Activated naive CD4-positive, alpha-beta T cell treated with anti-CD3 and anti-CD28 coated beads, Interleukin-2, amount 50 U/mL, for 24 hours (primary cell): ENCODE results near the gene IQSEC2.

Experiments used
- H3K27ac Mint-ChIP-seq: one replicate; pipeline ENCODE4 v1.8.0; 2021; ENCODE audit warnings: mild to moderate bottlenecking, mixed read lengths
- H3K27me3 Mint-ChIP-seq: one replicate; pipeline ENCODE4 v1.8.0; 2021; ENCODE audit warnings: mixed read lengths
- H3K36me3 Mint-ChIP-seq: one replicate; pipeline ENCODE4 v1.8.0; 2021; ENCODE audit warnings: mixed read lengths
- H3K4me1 Mint-ChIP-seq: one replicate; pipeline ENCODE4 v1.8.0; 2021; ENCODE audit warnings: mixed read lengths
- H3K4me3 Mint-ChIP-seq: one replicate; pipeline ENCODE4 v1.8.0; 2021; ENCODE audit warnings: mild to moderate bottlenecking, mixed read lengths
- H3K9me3 Mint-ChIP-seq: one replicate; pipeline ENCODE4 v1.8.0; 2021; ENCODE audit warnings: mixed read lengths

Gene IQSEC2

DNA sequence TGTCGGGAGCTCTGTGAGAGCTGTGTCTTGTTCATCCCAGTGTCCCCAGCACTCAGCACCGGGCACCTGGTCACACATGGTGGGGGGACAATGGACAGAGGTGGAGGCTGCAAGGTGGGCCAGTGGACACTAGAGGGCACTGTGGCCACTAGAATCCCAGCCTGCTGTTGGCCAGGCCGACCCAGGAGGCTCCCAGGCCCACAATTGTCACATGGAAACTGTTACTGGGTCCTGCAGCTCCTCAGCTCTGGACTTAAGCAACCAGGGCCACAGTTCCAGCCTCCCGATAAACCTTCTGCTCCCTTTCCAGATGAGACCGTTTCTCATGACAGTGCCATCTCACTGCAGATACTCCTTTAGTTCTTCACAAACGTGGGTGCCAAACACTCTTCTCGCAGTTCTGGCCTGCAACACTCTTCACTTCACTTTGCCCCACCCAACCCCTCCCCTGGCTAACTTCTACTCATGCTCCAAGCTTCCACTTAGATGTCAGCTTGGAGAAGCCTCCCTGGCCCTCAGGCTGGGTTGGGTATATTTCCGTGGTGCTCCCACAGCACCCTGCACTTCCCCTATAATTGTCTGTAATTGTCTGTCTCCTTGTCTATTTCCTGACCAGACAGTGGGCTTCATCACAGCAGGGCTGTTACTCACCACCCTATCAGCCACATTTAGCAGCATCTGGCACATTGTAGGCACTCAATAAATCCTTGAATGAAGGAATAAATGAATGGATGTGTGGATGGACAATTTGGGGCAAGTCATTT is 3.5 kb upstream of the IQSEC2 start:
- no peak overlapping the region for H3K4me3 Mint-ChIP-seq
- no peak overlapping the region for H3K27ac Mint-ChIP-seq
- H3K36me3 Mint-ChIP-seq, result no peaks in the 10 kb centered on the region
- no peaks in the 10 kb centered on the region for H3K27me3 Mint-ChIP-seq
- no peaks in the 10 kb centered on the region for H3K9me3 Mint-ChIP-seq
- peaks cover 35% of the 10 kb centered on the region for H3K4me1 Mint-ChIP-seq

DNA sequence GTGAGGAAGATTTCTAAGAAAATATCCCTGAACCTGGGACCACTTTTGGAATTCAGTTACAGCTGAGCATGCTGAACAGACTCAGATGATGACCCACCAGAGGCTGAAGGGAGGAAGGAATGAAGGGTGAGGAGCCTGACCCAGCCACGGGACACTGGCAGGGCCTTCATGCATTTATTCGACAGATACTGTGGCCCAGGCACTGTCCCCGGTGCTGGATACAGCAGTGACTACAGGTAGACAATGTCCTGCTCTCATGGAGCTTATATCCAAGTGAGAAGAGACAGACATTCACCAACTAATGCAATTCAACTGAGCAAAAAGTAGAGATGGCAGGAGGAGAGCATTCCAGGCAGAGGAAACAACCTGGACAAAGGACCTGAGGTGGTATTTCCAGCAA is 2.2 kb upstream of the IQSEC2 start:
- H3K36me3 Mint-ChIP-seq, result no peaks in the 10 kb centered on the region
- H3K4me1 Mint-ChIP-seq, result peaks cover 29% of the 10 kb centered on the region

DNA sequence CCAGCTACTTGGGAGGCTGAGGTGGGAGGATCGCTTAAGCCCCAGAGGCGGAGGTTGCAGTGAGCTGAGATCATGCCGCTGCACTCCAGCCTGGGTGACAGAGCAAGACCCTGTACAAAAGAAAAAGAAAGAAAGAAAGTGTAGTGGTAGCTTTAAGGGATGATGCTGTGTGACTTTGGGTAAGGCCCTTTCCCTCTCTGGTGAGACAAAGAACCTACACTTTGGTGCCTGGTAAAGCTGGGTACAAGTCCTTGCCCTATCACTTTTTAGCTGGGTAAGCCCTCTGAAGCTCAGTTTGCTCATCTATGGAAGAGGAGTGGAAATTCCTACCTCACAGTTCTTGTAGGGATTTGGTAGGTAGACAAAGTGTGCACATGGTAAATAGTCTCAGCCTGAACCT is 1.7 kb upstream of the IQSEC2 start:
- no peak overlapping the region for H3K4me3 Mint-ChIP-seq
- peaks cover 24% of the 10 kb centered on the region for H3K4me1 Mint-ChIP-seq
- H3K27ac Mint-ChIP-seq, result no peak overlapping the region
- H3K9me3 Mint-ChIP-seq, result no peaks in the 10 kb centered on the region
- no peaks in the 10 kb centered on the region for H3K36me3 Mint-ChIP-seq
- H3K27me3 Mint-ChIP-seq, result no peaks in the 10 kb centered on the region

More for the DNA sequence above, 2.2 kb upstream of the IQSEC2 start:
- H3K4me3 Mint-ChIP-seq, result no peak overlapping the region
- no peaks in the 10 kb centered on the region for H3K9me3 Mint-ChIP-seq
- H3K27ac Mint-ChIP-seq, result no peak overlapping the region
- H3K27me3 Mint-ChIP-seq, result no peaks in the 10 kb centered on the region

DNA sequence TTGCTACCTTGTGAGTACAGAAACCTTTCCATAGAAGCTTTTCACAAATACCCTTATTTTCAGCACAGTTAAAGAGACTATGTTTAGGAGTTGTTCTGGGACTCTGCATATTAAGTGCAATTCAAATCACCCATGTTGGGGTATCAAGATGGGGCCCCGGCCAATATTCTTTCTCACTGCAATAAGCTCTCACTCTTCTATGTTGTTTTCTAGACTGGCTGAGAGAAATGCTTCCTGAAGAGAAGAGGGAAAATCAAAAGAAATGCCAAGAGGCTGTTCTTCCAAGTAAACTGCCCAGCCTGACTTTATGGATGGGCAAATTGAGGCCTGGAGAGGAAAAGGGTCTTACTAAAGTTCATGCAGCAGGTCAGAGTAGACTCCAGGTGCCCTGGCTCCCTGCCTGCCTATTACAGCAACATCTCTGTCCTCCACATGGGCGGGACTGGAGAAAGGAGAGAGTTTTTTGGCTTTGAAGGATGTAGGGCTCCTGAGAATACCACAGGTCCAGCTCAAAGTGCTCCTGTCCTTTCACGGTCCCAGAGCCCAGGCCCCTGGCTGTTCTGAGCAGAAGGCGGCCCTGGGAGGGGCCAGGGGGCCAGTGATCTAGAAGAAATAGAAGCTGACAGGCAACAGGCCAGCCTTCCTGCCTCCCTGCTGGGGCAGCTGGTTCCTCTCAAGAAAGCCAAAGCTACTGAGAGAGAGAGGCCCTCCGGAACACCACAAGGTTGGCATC is 745 bp upstream of the IQSEC2 start:
- no peaks in the 10 kb centered on the region for H3K9me3 Mint-ChIP-seq
- no peaks in the 10 kb centered on the region for H3K27me3 Mint-ChIP-seq
- H3K4me1 Mint-ChIP-seq, result peaks cover 14% of the 10 kb centered on the region
- no peak overlapping the region for H3K4me3 Mint-ChIP-seq
- H3K27ac Mint-ChIP-seq, result no peak overlapping the region
- H3K36me3 Mint-ChIP-seq, result no peaks in the 10 kb centered on the region

DNA sequence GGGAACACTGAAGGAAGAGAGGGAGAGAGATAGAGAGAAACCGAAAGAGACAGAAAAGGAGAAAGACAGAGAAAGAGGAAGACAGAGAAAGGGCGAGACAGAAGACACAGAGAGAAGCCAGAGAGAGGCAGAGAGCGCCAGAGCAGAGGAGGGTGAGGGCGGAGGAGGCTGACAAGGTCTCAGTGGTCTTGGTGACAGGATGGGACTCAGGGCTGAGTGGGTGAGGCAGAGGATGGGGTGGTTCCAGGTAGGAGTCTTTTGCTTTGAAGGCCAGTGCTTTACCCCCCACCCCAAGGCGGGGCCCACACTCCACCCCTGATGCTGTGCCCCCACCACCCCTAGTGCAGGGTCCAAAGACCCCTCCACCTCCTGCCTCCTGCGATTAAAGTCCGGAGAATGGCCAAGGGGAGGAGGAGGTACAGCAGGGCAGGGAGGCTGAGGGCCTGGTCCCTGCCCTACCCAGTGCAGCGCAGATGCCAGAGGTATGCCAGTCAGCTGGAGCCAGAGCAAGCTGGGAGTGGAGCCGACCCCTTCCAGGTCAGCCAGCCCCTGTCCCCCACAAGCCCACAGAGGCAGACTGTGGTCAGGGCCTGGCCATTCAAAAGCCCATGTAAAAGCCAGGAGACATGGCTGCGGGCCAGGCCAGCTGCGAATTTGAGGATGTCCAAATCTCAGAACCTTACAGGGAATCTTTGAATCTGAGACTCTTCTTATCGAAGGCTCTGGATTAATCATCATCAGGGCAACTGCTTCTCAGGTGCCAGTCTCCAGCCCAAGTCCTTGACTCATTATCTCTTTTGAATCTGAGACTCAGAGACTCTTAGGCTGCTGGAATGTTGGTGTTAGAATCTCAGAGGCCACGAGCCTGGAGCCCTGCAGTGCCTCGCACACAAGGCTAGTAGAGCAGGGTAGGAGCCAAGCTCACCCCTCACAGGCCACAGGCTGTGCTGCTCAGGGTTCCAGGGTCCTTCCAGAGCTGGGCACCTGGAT is 758 bp downstream of the IQSEC2 start:
- Mint-ChIP-seq H3K4me3 (peak overlapping the region; percentile 7), H3K4me1 (peaks cover 13% of the 10 kb centered on the region), H3K36me3 (no peaks in the 10 kb centered on the region), H3K27ac (no peak overlapping the region), H3K9me3 (no peaks in the 10 kb centered on the region), H3K27me3 (no peaks in the 10 kb centered on the region)

DNA sequence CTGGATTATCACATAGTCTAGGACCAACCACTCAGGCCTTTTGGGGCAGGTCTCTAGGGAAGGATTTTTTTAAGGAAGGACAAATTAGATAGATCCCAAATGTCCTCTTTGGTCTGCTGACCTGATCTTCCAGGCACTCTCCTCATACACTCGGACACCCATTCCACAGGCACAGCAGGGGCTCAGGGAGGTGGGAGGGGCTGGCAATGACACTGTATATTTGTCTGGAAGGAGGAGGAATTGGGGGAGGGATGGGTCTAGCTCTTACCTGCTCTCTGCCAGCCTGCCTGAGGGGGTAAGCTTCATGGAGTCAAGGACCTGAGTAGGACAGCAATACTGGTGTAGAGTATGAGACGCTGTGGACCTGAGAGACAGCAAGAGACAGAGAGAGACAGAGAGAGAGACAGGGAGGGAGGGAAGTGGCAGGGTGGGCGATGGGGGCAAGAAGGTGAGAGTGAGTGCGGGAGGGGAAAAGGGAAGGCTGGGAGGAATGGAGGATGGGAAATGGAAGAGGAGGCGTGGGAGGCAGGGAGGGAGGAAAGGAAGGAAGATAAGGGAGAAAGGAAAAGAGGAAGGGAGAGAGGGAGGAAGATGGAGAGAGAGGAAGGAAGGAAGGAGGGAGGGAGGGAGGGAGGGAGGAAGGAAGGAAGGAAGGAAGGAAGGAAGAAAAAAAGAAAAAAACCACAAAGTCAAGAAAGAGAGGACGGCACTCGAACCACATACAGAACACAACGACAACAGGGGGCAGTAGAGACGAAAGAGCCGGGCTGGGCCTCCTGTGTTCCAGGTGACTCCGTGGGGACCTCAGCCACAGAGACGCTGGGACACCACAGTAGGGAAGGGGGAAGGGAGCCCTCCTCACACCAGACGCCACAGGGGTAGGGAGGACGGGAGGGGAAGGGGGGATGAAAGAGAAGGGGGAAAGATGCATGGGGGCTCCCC is 1.8 kb downstream of the IQSEC2 start:
- Mint-ChIP-seq H3K36me3 (no peaks in the 10 kb centered on the region), H3K4me1 (peaks cover 9% of the 10 kb centered on the region), H3K27ac (no peak overlapping the region), H3K9me3 (no peaks in the 10 kb centered on the region), H3K4me3 (peak overlapping the region; percentile 39), H3K27me3 (no peaks in the 10 kb centered on the region)

DNA sequence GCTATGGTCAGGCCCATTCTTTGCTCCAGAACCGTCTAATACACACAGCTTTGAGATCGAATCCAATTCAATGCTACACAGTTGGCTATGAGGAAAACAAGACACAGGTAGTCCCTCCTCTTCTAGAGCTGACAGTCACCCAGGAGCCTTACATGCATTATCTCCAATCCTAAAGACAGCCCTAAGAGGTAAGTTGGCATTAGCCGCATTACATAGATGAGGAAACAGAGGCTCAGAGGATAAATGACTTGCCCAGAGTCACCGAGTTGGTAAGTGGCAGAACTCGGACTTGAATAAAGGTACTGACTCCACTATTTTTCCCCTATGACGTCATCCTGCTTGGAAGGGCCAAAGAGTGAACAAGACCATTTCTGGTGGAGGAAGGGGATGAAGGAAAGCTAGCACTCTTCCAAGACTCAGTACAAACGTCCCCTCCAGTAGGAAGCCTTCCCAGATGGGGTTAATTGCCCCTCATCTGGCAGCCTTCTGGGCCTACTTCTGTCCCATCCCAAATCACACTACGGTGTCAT is 8.5 kb downstream of the IQSEC2 start:
- H3K27ac Mint-ChIP-seq, result no peak overlapping the region
- H3K4me1 Mint-ChIP-seq, result no peaks in the 10 kb centered on the region
- H3K36me3 Mint-ChIP-seq, result no peaks in the 10 kb centered on the region
- no peaks in the 10 kb centered on the region for H3K9me3 Mint-ChIP-seq
- no peaks in the 10 kb centered on the region for H3K27me3 Mint-ChIP-seq
- no peak overlapping the region for H3K4me3 Mint-ChIP-seq

DNA sequence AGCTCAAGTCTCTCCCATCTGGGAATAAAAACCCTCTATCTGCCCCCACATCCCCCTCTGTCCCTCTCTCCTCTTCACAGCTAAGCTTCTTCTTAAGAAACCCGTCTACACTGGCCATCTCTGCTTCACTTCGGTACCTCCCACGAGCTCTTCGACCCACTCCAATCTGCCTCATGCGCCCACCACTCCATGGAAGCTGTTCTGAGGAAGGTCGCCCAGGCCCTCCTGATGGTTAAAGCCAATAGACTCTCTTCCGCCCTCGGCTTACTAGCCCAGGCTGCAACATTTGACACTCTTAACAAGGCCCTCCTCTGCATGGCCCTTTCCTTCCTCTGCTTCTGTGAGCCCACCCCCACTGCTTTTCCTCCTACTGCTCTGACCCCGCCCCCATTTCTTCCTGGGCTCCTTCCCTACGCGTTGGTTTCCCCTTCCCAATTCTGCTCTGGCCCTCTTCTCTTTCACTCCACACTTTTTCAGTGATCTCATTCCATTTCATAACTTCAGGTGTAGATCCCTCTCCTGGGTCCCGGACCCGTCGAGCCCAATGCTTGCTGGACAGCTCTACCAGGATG is 11.8 kb downstream of the IQSEC2 start:
- Mint-ChIP-seq H3K4me1 (no peaks in the 10 kb centered on the region), H3K9me3 (no peaks in the 10 kb centered on the region), H3K27me3 (no peaks in the 10 kb centered on the region), H3K4me3 (no peak overlapping the region), H3K36me3 (no peaks in the 10 kb centered on the region), H3K27ac (no peak overlapping the region)

DNA sequence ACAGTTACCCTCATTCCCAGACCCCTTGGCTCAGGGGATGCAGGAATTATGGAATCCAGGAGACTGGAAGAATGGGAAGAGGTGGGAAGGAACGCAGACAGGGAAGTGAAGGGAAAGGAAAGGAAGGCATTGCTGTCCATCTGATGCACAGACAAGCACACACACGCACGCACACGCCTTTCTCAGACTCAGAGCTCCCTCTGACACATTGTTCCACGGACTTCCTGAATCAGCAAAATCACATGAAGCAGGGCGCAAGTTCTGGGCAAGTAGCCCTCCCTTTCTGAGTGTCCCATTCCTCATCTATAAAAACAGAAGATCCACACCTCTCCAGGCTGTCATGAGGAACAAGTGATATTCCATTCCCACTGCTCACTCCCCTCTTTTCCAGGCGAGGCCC is 13.2 kb downstream of the IQSEC2 start:
- Mint-ChIP-seq H3K27me3 (no peaks in the 10 kb centered on the region), H3K27ac (no peak overlapping the region), H3K4me3 (no peak overlapping the region), H3K9me3 (no peaks in the 10 kb centered on the region), H3K4me1 (peaks cover 7% of the 10 kb centered on the region), H3K36me3 (no peaks in the 10 kb centered on the region)

DNA sequence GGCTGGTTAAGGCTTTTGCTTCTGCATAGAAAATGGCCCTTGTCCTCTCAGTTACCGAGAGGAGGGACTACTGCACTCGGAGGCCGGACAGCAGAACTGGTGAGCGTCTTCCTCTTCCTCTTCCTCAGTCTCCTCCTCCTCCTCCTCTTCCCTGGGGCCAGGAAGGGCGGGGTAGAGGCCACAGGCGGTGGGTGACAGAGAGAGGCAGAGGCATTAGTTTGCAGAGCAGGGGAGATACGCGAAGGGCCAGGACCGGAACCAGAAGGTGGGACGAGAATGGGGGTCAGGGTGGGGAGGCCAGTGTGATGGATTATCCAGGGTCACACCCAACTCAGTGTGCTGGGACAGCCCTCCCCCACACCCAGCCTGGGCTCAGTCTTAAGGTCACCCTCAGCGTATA is 14.5 kb downstream of the IQSEC2 start:
- Mint-ChIP-seq H3K4me3 (no peak overlapping the region), H3K27me3 (no peaks in the 10 kb centered on the region), H3K27ac (no peak overlapping the region), H3K4me1 (peaks cover 15% of the 10 kb centered on the region), H3K36me3 (no peaks in the 10 kb centered on the region), H3K9me3 (no peaks in the 10 kb centered on the region)

DNA sequence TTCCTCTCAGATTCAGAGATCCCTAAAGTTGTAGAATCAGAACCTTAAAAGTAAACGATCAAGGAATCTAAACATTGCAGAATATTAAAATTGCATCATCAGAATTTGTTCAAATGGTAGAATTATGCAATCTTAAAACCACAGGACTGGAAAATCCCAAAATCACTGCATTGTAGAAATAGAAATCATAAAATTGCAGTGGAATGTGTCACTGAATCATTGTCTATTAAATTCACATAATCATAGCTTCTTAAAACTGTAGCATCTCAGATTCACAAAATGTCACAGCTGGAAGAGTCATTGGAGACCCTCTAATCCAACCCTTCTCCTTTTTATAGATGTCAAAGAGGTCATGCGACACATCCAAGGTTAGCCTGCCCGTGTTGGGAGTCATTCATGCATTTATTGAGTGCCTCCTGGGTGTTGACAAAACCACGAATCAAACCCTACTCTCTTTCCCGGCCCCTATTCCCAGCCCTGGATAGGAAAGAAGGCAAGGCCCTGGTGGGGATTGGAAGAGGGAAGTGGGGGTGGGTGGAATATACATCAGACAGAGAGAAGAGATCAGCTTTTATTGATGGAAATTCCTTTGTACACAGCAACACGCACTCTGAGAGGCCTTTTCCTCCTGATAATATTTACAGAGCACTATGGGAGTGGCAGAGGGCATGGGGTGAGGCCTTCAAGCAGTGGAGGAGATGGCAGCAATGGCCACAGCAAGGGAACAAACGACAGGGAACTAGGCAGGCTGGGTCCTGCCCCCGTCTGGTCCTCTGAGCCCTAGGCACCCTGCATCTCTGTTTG is 15.4 kb downstream of the IQSEC2 start:
- H3K27me3 Mint-ChIP-seq, result no peaks in the 10 kb centered on the region
- no peak overlapping the region for H3K4me3 Mint-ChIP-seq
- no peak overlapping the region for H3K27ac Mint-ChIP-seq
- H3K4me1 Mint-ChIP-seq, result peaks cover 23% of the 10 kb centered on the region
- H3K36me3 Mint-ChIP-seq, result no peaks in the 10 kb centered on the region
- H3K9me3 Mint-ChIP-seq, result no peaks in the 10 kb centered on the region

DNA sequence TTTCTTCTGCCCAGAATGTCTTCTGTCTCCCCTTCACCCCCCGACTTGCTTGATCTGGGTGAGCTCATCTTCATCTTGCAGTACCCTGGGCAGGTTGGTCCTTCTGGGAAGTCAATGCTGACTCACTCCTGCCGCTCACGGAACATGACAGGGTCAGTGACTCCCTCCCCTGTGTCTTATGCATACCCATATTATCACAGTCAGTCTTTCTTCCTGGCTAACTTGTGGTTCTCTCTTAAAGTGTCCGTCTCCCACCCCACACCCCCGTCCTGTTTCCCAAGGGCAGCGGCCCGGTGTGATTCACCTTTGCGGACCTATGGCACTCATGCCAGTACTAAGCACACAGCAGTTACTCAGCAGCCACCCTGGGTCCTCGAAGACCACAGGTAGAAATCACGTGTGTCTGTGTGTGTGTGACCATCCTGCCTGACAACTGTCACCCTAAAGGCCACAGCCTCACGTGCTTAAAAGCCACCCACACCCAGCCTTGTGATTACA is 17.7 kb downstream of the IQSEC2 start:
- no peaks in the 10 kb centered on the region for H3K9me3 Mint-ChIP-seq
- H3K4me1 Mint-ChIP-seq, result peaks cover 23% of the 10 kb centered on the region
- no peaks in the 10 kb centered on the region for H3K36me3 Mint-ChIP-seq
- H3K27me3 Mint-ChIP-seq, result no peaks in the 10 kb centered on the region
- H3K27ac Mint-ChIP-seq, result no peak overlapping the region
- H3K4me3 Mint-ChIP-seq, result no peak overlapping the region

DNA sequence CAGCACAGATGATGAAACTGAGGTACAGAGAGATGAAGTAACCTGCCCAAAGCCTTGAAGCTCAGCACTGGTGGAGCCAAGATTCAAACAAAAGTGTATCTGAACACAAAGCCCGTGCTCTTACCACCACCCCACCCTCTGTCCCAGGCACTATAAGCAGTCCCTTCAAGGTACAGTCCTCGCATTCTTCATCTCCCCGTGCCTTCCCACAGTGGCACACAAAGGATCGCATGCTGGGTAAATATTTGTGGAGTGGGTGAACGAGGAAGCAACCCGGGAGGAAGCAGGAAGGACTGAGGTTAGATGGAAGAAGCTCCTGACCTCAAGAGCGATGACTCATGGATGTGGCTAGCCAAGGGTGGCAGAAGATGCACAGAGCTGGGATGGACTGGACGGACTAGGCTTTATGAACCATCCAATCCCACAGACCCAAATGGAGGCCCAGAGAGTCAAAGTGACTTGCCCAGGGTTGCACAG is 18.4 kb downstream of the IQSEC2 start:
- Mint-ChIP-seq H3K27ac (no peak overlapping the region), H3K4me3 (no peak overlapping the region), H3K4me1 (peaks cover 23% of the 10 kb centered on the region), H3K9me3 (no peaks in the 10 kb centered on the region), H3K36me3 (no peaks in the 10 kb centered on the region), H3K27me3 (no peaks in the 10 kb centered on the region)
